GM23248 (cell line): ENCODE data around the gene ALK. TPM values are rescaled to one million over a fixed set of nuclear protein-coding genes. Genes with fewer than 3 reads are reported as not detected.

Experiments used
- DNase-seq: peaks from one replicate; pipeline ENCODE4 v3.0.0-alpha.2; 2015
- H2AFZ ChIP-seq: fragments of 200-600 bp; sonication (generic); 2 replicates; pipeline ENCODE4 v1.6.1; 2016; ENCODE audit warnings: antibody characterized with exemption
- H3F3A ChIP-seq: fragments of 200-600 bp; sonication (generic); 2 replicates; pipeline ENCODE4 v1.6.1; 2016; ENCODE audit warnings: mild to moderate bottlenecking, antibody characterized with exemption, mixed run types; ENCODE audit not compliant: insufficient read depth
- H3K27ac ChIP-seq: fragments of 200-600 bp; sonication (generic); 2 replicates; pipeline ENCODE4 v1.5.1; 2016; ENCODE audit warnings: mild to moderate bottlenecking
- H3K27me3 ChIP-seq: fragments of 200-600 bp; sonication (generic); replicated peaks from 2 replicates; pipeline ENCODE4 v1.6.1; 2016; ENCODE audit warnings: mild to moderate bottlenecking; ENCODE audit not compliant: insufficient read depth
- H3K36me3 ChIP-seq: fragments of 200-600 bp; sonication (generic); 2 replicates; pipeline ENCODE4 v1.6.1; 2016; ENCODE audit warnings: low read depth, mild to moderate bottlenecking
- H3K4me1 ChIP-seq: fragments of 200-600 bp; sonication (generic); 2 replicates; pipeline ENCODE4 v1.6.1; 2016; ENCODE audit warnings: mild to moderate bottlenecking; ENCODE audit not compliant: insufficient read depth
- H3K4me2 ChIP-seq: fragments of 200-600 bp; sonication (generic); one replicate; pipeline ENCODE4 v1.6.1; 2016; ENCODE audit warnings: mild to moderate bottlenecking; ENCODE audit not compliant: unreplicated experiment
- H3K4me3 ChIP-seq: fragments of 200-600 bp; sonication (generic); 2 replicates; pipeline ENCODE4 v1.5.1; 2016; ENCODE audit warnings: mild to moderate bottlenecking
- H3K79me2 ChIP-seq: fragments of 200-600 bp; sonication (generic); 2 replicates; pipeline ENCODE4 v1.6.1; 2016; ENCODE audit warnings: mild to moderate bottlenecking; ENCODE audit not compliant: insufficient read depth
- H3K9ac ChIP-seq: fragments of 200-600 bp; sonication (generic); 2 replicates; pipeline ENCODE4 v1.6.1; 2016; ENCODE audit warnings: mild to moderate bottlenecking
- H3K9me2 ChIP-seq: fragments of 200-600 bp; sonication (generic); 2 replicates; pipeline ENCODE4 v1.6.1; 2016; ENCODE audit warnings: mixed run types, mild to moderate bottlenecking, moderate library complexity; ENCODE audit not compliant: insufficient read depth
- H3K9me3 ChIP-seq: fragments of 200-600 bp; sonication (generic); one replicate; pipeline ENCODE4 v1.6.1; 2017; ENCODE audit warnings: low read depth
- H4K20me1 ChIP-seq: fragments of 200-600 bp; sonication (generic); 2 replicates; pipeline ENCODE4 v1.6.0; 2016; ENCODE audit not compliant: insufficient read depth
- EZH2 ChIP-seq: fragments of 200-600 bp; sonication (generic); IDR thresholded peaks from 2 replicates; pipeline ENCODE4 v1.6.1; 2018; ENCODE audit warnings: antibody characterized with exemption, mild to moderate bottlenecking; ENCODE audit not compliant: insufficient read depth, poor library complexity, severe bottlenecking
- EZH2phosphoT487 ChIP-seq: fragments of 200-600 bp; sonication (generic); IDR thresholded peaks from 2 replicates; pipeline ENCODE4 v1.6.1; 2018; ENCODE audit warnings: antibody characterized with exemption, moderate library complexity, mild to moderate bottlenecking, low read depth; ENCODE audit not compliant: insufficient read depth
- WGBS, 2 experiments: methylation state at CpG; one replicate each; pipeline ENCODE4 v1.1.6; 2015 to 2017; ENCODE audit warnings: low lambda C conversion rate in 2 of 2, low coverage in 1 of 2; ENCODE audit errors: missing lambda C conversion rate in 2 of 2; 5-methylcytosine and 5-hydroxymethylcytosine counted together
- in situ Hi-C: fragments of 300-500 bp; cut with MboI; formaldehyde crosslinking; loops from 2 replicates; pipeline ENCODE4 v1.15.0; 2020
- polyA plus RNA-seq: library from polyadenylated mRNA; unstranded; fragments of >200 nt; fragmentation: Nextera tagmentation; extraction: Ambion mirVana; gene quantifications from 2 replicates; pipeline ENCODE4 v1.2.1, GENCODE V29; 2016
- total RNA-seq: library from RNA; depleted of rRNA; stranded (reverse); fragments of >200 nt; shearing (Covaris generic); gene quantifications from 2 replicates; pipeline ENCODE4 v1.2.3, GENCODE V29; 2014

Gene ALK
- total and polyA plus RNA-seq, 2 experiments from 2014 or later, result under 0.01 to 0.05 TPM

- peaks cover 3% of the 10 kb centered on the region; the same call in 1 of the 2 replicates for H3K4me1 ChIP-seq
- TF ChIP-seq EZH2phosphoT487, result no peak
- no peak for TF ChIP-seq EZH2
- H4K20me1 ChIP-seq, result no peaks in the 10 kb centered on the region
- H3K4me2 ChIP-seq, result no peak overlapping the region
- DNase-seq, result peak; percentile 79
- H3K36me3 ChIP-seq, result no peaks in the 10 kb centered on the region
- WGBS, 2 experiments, result 0 to 1% methylated on average over 3 of the region's 3 CpGs
- in situ Hi-C loops, result loop anchor here (10.0 kb wide), 1 partner anchor 152 kb away; no protein-coding TSS in a partner anchor
- H3K27me3 ChIP-seq, result peaks cover 38% of the 10 kb centered on the region
- H3K4me3 ChIP-seq, result no peak overlapping the region
- H3K79me2 ChIP-seq, result no peaks in the 10 kb centered on the region
- no peak overlapping the region for H3K9ac ChIP-seq
- H3K9me3 ChIP-seq, result no peaks in the 10 kb centered on the region
- H3K27ac ChIP-seq, result no peak overlapping the region
- no peaks in the 10 kb centered on the region for H3K9me2 ChIP-seq
- H2AFZ ChIP-seq, result no peak overlapping the region
- H3F3A ChIP-seq, result no peaks in the 10 kb centered on the region
These were observed 1.8 kb upstream of the ALK start for GRCh38 chr2:29923110-29923721.

- no peak for DNase-seq
- Histone ChIP-seq H3K9me2 (no peaks in the 10 kb centered on the region), H3K4me1 (peaks cover 3% of the 10 kb centered on the region; the same call in 1 of the 2 replicates), H3K9ac (no peak overlapping the region), H2AFZ (no peak overlapping the region), H4K20me1 (no peaks in the 10 kb centered on the region), H3K27me3 (peaks cover 41% of the 10 kb centered on the region), H3K36me3 (no peaks in the 10 kb centered on the region), H3K4me3 (no peak overlapping the region), H3F3A (no peaks in the 10 kb centered on the region), H3K4me2 (no peak overlapping the region), H3K9me3 (no peaks in the 10 kb centered on the region), H3K27ac (no peak overlapping the region), H3K79me2 (no peaks in the 10 kb centered on the region)
- TF ChIP-seq EZH2 (no peak), EZH2phosphoT487 (no peak)
- in situ Hi-C loops, result loop anchor here (10.0 kb wide), 1 partner anchor 152 kb away; no protein-coding TSS in a partner anchor
- 49 to 50% methylated on average over 4 of the region's 4 CpGs for WGBS, 2 experiments
These were observed 1.2 kb upstream of the ALK start for GRCh38 chr2:29922605-29923004.

GRCh38 chr2:29920631-29921559 is 491 bp downstream of the ALK start:
- H3K4me1 ChIP-seq, result peaks cover 3% of the 10 kb centered on the region; the same call in 1 of the 2 replicates
- peak; percentile 57 for DNase-seq
- TF ChIP-seq EZH2, result no peak
- TF ChIP-seq EZH2phosphoT487, result no peak
- peaks cover 41% of the 10 kb centered on the region for H3K27me3 ChIP-seq
- H3K4me3 ChIP-seq, result peak overlapping the region; percentile 68
- H3K9me2 ChIP-seq, result no peaks in the 10 kb centered on the region
- in situ Hi-C loops, result loop anchor here (10.0 kb wide), 1 partner anchor 154 kb away; no protein-coding TSS in a partner anchor
- no peaks in the 10 kb centered on the region for H3K9me3 ChIP-seq
- H2AFZ ChIP-seq, result peak overlapping the region; percentile 41; the same call in 1 of the 2 replicates
- no peak overlapping the region for H3K9ac ChIP-seq
- no peaks in the 10 kb centered on the region for H3K36me3 ChIP-seq
- no peaks in the 10 kb centered on the region for H3K79me2 ChIP-seq
- peak overlapping the region; percentile 47 for H3K4me2 ChIP-seq
- H4K20me1 ChIP-seq, result no peaks in the 10 kb centered on the region
- WGBS, 2 experiments, result 3 to 4% methylated on average over 58 to 66 of the region's 71 CpGs
- no peaks in the 10 kb centered on the region for H3F3A ChIP-seq
- H3K27ac ChIP-seq, result no peak overlapping the region

GRCh38 chr2:29920130-29920577 is 1.2 kb downstream of the ALK start:
- in situ Hi-C loops, result loop anchor here (10.0 kb wide), 1 partner anchor 155 kb away; no protein-coding TSS in a partner anchor
- H3K4me3 ChIP-seq, result peak overlapping the region; percentile 68; the same call in 1 of the 2 replicates
- H3K4me2 ChIP-seq, result peak overlapping the region; percentile 47
- H3K36me3 ChIP-seq, result no peaks in the 10 kb centered on the region
- H3F3A ChIP-seq, result no peaks in the 10 kb centered on the region
- peaks cover 3% of the 10 kb centered on the region; the same call in 1 of the 2 replicates for H3K4me1 ChIP-seq
- 5 to 7% methylated on average over 38 to 40 of the region's 40 CpGs for WGBS, 2 experiments
- no peaks in the 10 kb centered on the region for H3K9me2 ChIP-seq
- no peaks in the 10 kb centered on the region for H4K20me1 ChIP-seq
- no peak overlapping the region for H3K27ac ChIP-seq
- peaks cover 41% of the 10 kb centered on the region for H3K27me3 ChIP-seq
- no peaks in the 10 kb centered on the region for H3K79me2 ChIP-seq
- no peak overlapping the region for H2AFZ ChIP-seq
- H3K9ac ChIP-seq, result no peak overlapping the region
- no peaks in the 10 kb centered on the region for H3K9me3 ChIP-seq
- TF ChIP-seq EZH2phosphoT487, result no peak
- no peak for TF ChIP-seq EZH2
- peak; percentile 60 for DNase-seq
